GM19035 (cell line): Measurements from ENCODE around the gene AFAP1.
A peak's percentile ranks its signal among the peaks of the same experiment; 100 is the strongest.

ENCODE experiments used
- ATAC-seq: cut with Tn5 transposase; IDR thresholded peaks from one replicate; pipeline ENCODE4 v1.9.1; 2021; ENCODE audit not compliant: unreplicated experiment

AFAP1 gene

DNA sequence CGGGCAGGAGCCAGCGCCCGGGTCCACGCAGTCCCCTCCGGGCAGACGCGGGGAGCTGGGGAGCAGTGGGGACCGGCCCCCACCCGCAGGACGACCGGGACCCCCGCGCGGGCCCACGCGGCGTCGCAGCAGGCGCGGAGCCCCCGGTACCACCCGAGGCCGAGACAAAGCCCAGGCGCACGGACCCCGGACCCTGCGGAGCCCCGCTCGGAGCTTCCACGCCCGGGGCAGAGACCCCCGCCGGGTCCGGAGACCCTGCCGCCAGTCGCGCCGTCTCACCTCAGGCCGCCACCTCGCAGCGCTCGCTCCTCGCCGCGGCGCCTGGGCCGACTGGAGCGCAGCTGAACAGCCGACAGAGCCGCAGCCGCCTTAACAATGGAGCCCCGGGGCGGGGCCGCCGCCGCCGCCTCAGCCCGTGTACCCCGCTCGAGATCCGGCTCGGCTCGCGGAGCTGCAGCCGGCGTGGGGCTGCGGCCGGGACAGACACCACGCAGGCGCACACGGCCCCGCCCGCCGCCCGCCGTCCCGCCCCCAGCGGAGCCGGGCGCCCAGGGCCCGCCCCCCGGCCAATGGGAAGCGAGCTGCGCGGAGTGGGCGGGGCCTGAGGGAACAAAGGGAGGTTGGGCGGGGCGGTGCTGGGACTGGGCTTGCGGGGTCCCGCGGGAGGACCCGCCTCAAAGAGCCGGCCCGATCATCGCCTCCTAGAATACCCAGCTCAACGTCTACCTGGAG, at the start of gene AFAP1:
Gene AFAP1, minus strand, starts transcription at position 485 of the 732 bp plus-strand sequence. CDS start 67,783 bp downstream, outside the sequence.
- peak; percentile 89 for ATAC-seq

DNA sequence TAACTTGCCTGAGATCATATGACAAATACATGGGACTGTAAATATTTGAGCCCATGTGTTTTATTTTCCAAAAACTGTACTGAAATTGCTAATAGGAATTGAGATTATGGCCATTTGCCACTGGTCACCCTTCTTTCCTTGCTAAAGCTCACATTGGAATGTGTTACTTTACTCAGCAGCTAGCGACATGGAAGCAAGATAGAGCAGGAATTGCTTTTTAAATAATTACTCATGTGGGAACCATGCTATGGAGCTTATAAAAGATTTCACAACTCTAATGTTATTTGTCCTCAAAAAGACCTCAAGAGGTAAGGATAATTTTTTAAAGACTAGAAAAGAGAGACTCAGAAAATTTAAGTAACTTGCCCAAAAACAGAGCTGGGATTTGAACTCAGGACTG, 48.8 kb upstream of the AFAP1 start:
- no peak for ATAC-seq

GRCh38 chr4:7987148-7987989, 47.7 kb upstream of the AFAP1 start:
- ATAC-seq, result no peak

DNA sequence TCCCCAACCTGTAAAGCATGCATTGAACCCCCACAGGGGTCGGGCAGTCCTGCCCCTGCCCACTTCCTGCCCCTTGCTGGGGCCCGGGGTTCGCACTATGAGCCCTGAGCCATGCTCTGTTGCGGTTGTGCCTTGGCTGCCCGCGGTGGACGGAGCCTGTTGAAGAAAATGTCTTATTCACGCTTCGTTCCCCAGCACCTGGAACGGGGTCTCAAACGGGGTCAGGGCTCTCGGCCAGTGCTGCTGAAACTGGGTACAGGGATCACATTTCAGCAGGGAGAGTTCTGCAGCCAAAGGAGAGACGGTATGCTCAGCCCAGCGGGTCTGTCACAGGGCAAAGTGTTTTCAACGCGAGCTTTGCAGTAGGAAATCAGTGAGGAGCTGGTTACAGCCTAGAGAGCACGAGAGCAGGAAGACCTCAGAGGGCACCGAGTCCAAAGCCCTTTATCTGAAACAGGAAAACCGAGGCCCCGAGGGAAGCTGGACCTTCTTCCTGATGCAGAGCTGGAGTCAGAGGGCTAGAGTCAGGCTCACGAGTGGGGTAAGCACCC, 46.3 kb upstream of the AFAP1 start:
- ATAC-seq, result no peak

DNA sequence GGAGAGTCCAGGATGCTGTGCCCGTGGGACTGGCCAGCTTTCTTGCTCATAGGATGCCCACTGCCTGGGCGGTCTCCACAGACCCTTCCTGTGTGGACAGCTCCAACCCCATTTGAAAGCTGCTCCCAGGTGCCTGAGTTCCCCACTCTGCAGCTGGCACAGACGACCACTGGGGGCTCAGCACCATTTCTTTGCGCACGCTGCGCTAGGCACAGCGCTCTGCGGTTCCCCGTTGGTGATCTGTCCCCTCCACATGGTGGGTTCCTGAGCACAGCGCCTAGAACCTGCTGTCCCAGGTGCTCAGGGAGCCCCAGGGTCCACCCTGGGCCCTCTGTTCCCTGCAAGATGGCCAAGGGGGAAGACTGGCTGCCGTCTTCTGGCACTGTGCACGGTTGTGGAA, 45.4 kb upstream of the AFAP1 start:
- ATAC-seq, result no peak

GRCh38 chr4:7984286-7984925, 44.7 kb upstream of the AFAP1 start:
- no peak for ATAC-seq

DNA sequence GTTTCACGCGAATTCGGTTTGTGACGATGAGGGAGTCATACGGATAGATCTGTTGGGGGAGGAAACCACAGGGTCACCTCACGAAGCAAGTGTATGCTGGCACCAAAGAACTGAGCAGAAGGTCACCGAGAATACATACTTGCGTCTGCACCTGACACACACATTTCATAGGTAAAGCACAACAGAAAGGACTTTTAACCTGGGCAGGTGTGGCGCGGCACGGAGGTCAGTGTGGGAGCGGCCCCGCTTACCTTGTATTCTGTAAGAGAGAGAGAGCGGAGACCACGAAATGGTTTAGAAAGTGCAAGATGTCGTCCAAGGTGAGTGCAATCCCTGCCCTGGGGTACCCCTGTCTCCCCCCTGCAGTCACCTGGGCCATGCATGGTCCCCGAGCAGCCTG, 43.6 kb upstream of the AFAP1 start:
- no peak for ATAC-seq

DNA sequence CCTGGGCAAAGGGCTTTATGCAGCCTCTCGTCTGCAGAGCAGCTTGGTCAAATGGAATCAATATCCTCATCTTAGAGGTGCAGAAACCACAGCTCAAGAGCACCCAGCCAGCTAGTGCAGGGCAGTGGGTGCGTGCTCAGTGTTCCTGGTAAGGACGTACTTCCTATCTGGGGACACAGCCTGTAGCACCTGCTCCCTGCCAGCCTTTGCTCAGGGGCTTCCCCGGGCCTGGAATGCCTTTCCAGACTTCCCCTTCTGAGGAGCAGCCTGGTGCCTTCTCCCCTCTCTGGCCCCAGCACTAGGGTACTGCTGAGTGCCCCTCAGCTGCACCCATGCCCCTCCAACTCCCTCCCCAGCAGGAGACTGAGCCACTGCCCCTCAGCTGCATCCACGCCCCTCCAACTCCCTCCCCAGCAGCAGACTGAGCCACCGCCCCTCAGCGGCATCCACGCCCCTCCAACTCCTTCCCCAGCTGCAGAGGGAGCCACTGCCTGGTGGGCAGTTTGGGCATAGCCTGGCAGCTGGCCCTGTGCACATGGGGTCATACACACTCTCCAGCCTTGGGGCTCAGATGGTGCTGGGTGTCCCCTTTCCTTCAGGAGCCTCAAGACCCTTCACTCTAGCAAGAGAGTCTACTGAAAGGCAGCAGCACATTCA, 42.2 kb upstream of the AFAP1 start:
- no peak for ATAC-seq

- no peak for ATAC-seq
Observed at GRCh38 chr4:7980036-7980435, 40.4 kb upstream of the AFAP1 start.

DNA sequence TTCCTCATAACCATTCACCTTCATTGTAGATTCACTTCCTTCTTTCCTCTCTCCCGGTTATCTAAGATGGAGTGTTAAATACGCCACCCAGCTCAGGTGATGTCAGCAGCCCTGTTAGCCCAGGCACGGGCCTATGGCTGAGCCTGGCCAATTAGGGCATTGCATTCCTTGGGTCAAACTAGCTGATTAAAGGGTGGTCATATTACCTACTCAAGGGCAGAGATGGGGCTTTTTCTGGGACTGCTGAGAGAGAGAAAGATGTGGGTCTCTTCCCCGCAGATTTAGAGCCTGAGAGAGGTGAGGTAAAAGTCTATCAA, 39.9 kb upstream of the AFAP1 start:
- ATAC-seq, result no peak

DNA sequence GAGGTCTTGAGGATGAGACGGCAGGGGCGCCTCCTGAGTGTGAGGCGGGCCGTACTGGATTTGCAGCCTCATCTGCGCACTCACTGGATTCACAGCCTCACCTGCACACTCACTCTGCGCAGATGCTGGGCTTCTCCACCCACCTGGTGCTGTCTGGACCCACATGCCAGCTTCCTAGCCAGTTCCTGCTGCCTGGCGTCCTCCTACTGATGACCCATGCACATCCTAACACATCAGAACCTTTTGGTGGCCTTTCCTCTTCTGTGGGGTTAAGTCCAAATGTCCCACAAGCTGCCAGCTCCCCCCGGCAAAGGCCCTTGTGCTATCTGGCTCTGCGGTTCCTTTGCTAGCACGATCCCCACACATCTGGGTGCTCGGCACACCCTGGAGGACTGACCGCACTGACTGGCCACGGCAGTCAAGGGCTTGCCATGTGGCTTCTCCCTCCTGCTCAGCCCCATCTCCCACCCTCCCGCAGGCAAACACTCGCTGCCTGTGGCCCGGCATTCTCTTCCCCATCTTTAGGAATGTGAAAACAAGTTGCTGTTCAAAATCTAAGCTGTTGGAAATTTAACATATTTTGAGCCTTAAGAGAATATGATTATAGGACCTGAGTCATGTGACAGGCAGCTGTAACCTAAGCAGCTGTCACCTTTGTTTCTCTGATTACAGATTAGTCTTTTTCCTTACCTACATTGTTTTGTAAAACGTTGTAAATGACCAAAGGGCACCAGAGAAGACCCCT, 39.4 kb upstream of the AFAP1 start:
- ATAC-seq, result no peak

DNA sequence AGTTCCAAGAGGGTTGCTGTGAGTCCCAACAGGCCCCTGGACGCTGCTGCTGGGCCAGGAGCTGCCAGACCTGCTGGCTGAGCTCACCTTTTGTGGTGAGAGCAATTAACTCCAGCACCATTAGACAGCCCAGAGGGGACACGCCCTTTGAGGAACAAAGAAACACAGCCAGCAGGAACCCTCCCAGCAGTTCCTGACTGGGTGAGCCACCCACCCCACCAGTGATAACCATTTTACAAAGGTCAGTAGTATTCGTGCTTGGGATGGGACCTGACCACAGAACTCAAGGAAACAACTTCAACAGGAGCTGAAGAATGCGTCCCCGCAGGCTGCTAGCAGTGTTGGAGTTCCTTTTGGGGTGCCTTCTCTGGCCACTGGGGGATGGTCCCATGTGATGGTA, 38.8 kb upstream of the AFAP1 start:
- no peak for ATAC-seq

DNA sequence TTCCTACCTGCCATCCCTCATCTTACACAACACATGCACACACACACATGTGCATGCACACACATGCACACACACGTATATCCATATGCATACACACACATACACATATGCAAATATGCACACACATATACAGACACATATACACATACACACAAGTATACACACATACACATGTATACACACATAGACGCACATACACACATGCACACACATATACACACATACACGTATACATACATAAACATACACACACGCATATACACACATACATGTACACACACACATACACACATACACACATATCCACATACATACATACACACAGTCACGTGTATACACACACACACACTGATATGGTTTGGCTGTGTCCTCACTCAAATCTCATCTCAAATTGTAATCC, 37.0 kb upstream of the AFAP1 start:
- ATAC-seq, result no peak

DNA sequence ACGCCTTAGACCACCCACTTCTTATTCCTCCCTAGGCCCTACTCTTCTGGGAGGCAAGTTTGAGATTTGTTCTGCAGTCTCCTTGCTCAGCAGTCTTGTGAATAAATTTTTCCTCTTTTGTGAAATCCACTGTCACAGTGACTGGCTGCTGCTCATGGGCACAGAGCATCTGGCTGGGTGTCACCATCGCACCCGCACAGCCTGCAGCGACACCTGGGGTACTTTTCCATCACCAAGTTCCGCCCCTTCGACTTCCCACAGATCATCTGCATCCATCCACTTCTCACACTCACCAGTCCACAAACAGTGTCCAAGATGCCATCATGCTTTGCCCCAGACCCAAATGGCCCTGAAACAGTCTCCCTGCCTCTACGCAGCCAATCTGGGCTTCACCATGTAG, 36.4 kb upstream of the AFAP1 start:
- no peak for ATAC-seq

- no peak for ATAC-seq
Observed at GRCh38 chr4:7974425-7974824, 34.8 kb upstream of the AFAP1 start.

GRCh38 chr4:7973545-7973981, 33.9 kb upstream of the AFAP1 start:
- ATAC-seq, result no peak

DNA sequence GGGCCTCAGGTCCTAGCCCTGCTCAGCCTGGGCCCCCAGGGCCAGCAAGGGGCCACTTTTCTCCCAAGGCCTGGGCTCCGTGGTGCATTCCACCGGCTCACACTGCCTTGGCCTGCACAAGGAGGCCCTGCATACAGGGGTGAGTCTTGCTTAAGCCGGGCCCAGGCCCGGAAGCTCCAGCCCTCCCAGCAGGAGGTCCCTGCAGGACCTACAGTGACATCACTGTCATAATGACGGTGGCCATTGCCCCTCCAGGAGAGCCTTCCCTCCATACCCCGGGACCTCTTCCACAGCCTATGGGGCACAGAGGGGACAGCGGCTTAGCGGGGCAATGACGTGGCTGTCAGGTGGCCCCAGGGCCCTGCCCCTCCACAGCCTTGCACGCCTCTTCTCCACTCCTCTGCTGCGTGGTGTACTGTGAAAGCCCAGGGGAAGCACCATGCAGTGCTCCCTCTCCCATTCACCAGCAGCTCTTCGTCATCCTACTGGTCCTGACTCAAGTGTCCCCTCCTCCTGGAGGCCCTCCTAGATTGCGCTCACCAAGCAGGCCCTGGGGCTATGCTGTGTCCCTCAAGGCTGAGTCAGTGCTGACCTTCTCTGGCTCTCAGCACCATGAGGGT, 32.3 kb upstream of the AFAP1 start:
- no peak for ATAC-seq

- no peak for ATAC-seq
Observed at GRCh38 chr4:7971159-7971631, 31.5 kb upstream of the AFAP1 start.

GRCh38 chr4:7970361-7970946, 30.8 kb upstream of the AFAP1 start:
- no peak for ATAC-seq
